Retinal pigment epithelial cell (primary cell): ENCODE measurements around the gene GPX2.

Source experiments
- DNase-seq: peaks from one replicate; pipeline ENCODE4 v3.0.0-alpha.2; 2010; ENCODE audit warnings: low read depth
- H3K4me3 ChIP-seq: 2 replicates; pipeline ENCODE4 v1.5.1; 2011; ENCODE audit warnings: mild to moderate bottlenecking, low read length, control low read depth, moderate library complexity
- TF ChIP-seq, protein P1 (sequence below): conservative IDR thresholded peaks from 2 replicates; pipeline ENCODE4 v1.5.1; 2011; ENCODE audit warnings: low read depth, low read length, control low read depth, inconsistent platforms

GPX2 gene

DNA sequence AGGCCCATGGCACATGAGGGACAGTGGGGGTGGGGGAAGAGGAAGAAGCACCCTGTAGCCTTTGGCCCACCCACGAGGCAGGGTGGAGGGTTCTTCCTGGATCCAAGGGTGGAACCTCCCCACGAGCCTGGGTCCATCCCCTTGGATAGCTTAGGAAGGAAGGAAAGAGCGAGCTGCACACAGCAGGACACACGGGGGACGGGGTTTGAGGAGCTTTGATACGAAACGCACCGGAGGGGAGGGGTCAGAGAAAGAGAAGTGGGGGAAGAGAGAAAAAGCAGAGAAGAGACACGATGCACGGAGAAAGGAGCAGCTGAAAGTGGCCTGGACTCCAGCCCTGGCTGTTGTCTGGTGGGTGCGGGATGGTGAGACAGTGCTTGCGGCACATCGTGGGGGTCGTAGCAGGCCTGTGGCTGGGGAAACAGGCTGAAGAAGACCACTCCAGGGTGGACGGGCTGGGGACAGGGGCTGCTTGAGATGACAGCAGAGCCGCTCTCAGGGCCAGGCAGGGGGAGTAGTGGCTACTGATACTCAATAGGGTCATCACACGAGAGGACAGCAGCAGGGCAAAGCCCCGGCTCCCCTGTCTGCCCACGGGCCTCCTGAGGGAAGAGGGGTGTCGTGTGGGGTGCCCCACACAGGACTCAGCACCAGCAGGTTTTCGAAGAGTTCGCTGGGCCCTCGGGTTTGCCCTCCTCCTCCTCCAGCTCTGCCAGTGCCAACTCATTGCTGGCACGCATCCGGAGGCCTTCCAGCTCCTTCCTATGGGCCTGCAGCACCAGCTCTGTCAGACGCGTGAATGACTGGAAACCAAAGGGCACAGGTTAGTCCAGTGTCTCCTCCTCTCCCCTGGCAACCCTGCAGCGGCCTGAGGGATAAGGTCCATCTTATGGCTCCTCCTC lies 5.4 kb upstream of the GPX2 start:
- TF ChIP-seq, protein P1, sequence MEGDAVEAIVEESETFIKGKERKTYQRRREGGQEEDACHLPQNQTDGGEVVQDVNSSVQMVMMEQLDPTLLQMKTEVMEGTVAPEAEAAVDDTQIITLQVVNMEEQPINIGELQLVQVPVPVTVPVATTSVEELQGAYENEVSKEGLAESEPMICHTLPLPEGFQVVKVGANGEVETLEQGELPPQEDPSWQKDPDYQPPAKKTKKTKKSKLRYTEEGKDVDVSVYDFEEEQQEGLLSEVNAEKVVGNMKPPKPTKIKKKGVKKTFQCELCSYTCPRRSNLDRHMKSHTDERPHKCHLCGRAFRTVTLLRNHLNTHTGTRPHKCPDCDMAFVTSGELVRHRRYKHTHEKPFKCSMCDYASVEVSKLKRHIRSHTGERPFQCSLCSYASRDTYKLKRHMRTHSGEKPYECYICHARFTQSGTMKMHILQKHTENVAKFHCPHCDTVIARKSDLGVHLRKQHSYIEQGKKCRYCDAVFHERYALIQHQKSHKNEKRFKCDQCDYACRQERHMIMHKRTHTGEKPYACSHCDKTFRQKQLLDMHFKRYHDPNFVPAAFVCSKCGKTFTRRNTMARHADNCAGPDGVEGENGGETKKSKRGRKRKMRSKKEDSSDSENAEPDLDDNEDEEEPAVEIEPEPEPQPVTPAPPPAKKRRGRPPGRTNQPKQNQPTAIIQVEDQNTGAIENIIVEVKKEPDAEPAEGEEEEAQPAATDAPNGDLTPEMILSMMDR: no peak
- no peak for DNase-seq
- H3K4me3 ChIP-seq: no peak overlapping the region

DNA sequence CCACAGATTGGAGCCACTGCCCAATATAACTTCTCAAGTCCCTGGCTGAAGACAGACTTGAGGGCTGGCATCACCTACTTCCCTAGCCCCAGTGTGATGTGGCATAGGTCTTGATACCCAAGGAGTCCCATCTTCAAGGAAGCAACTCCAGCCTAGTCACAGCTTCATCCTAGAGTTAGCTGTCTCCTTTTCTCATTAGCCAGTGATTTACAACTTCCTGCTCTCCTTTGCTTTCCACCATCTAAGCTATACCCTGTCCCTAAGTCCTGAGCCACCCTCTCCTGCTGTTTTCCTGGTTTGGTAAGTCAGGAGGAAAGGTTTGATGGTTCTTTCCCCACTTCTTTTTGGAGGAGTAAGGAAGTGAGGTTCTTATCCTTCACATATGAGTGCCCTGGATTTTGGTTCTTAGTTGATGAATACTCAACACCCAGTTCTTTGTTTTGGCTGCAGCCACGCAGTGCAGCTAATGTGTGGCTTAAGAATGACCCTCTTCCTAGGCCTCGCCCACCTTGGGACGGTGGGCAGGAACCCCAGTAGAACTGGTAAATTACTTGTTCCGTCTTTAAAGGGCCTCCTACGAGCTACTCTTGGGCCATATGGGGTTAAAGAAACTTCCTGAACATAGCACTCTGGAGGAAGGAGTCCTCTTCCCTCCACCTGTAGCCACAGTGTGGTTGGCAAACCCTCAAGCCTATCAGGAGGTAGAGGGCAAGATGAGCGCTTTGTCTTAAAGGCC lies 3.9 kb upstream of the GPX2 start:
- no peak for DNase-seq
- H3K4me3 ChIP-seq: no peak overlapping the region
- TF ChIP-seq, protein P1: no peak

DNA sequence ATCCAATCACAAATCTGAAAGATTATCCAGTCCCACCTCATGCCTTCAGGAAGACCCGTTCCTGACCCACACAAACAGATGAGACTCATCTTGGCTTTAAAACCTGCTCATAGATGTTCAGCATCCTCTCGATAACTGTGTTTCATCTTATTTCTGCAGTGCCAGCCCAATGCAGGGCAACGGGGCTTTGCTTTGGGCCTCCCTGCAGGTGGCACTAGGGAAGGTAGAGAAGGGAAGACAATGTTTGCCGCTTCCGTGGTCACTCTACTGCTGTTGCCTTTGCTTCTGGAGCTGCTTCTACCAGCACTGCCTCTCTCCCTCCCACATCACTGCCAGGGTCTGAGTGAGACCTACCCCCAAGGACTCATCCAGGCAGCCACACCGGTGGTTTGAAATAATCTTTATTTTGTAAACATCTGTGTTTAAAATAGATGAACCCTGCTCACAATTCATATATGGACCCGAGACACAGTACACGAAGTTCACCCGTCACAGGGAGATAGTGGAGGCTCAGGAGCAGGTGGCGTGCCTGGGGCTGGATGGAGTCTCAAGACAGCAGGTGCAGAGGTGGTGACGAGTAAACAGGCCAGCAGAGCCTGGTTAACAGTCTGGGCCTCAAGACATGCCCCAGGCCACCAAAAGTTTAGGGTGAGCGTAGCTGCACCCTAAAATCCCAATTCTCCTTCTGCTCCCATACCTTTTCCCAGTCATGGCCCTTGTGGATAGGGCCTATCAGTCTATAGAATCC lies 3.1 kb upstream of the GPX2 start:
- no peak overlapping the region for H3K4me3 ChIP-seq
- no peak for DNase-seq
- TF ChIP-seq, protein P1: no peak

DNA sequence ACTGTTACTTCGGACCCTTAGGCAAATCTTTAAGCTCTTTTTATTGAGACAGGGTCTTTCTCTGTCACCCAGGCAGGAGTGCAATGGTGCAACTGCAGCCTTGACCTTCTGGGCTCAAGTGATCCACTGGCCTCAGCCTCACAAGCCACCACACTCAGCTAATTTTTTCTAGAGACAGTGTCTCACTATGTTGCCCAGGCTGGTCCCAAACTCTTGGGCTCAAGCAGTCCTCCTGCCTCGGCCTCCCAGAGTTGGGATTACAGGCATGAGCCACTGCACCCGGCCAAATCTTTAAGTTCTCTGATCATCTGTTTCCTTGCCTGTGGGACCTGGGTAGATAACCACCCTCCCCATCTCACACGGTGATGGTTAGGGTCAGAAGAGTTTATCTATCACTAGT lies 2.3 kb upstream of the GPX2 start:
- DNase-seq: no peak
- TF ChIP-seq, protein P1: no peak
- H3K4me3 ChIP-seq: no peak overlapping the region

DNA sequence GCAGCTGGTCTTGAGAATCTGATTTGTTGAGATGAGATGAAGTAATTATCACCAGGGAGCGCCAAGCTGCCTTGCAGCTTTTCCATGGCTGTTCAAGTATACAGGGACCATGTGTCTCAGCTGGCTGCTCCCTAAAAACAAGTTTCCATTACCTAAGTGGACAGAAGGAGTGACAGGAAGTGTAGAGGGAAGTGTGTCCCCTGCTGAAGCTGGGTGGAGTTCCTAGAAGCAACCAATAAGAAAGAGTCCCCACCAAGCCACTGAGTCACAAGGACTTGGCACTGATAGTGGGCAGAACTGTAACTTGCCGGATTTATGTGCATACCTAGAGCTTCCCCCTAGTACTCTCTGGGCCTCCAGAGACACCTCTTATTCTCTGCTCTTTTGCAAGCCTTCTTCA lies 1.5 kb upstream of the GPX2 start:
- TF ChIP-seq, protein P1: no peak
- H3K4me3 ChIP-seq: no peak overlapping the region
- no peak for DNase-seq

DNA sequence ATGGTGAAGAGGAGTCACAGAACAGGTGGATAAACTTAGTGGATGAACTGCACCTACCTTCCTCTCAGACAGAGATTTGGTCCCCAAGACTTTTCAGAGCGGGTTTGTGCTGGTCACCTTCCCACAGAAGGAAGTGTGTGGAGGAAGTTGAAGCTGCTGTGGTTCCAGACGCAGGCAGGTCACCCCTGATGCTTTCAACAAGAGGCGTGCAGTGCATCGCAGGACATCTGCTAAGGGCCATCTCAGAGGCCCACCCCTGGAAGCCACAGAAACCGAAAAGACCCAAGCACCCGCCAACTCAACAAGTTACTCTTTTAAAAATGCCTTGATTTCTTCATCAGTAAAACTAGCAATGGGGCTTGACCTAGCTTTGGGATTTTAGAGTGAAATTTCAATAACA lies 1.0 kb upstream of the GPX2 start:
- TF ChIP-seq, protein P1: no peak
- no peak for DNase-seq

More for the DNA sequence above, 1.0 kb upstream of the GPX2 start:
- no peak overlapping the region for H3K4me3 ChIP-seq
